Activated CD4-positive, alpha-beta T cell treated with anti-CD3 and anti-CD28 coated beads, Interleukin-2, amount 50 U/mL, for 48 hours (primary cell): Measurements from ENCODE around the gene JOSD1.

Experiments used
- DNase-seq, 2 experiments: peaks; one replicate each; pipeline ENCODE4 v3.0.0-alpha.2; 2020

The JOSD1 gene

DNA sequence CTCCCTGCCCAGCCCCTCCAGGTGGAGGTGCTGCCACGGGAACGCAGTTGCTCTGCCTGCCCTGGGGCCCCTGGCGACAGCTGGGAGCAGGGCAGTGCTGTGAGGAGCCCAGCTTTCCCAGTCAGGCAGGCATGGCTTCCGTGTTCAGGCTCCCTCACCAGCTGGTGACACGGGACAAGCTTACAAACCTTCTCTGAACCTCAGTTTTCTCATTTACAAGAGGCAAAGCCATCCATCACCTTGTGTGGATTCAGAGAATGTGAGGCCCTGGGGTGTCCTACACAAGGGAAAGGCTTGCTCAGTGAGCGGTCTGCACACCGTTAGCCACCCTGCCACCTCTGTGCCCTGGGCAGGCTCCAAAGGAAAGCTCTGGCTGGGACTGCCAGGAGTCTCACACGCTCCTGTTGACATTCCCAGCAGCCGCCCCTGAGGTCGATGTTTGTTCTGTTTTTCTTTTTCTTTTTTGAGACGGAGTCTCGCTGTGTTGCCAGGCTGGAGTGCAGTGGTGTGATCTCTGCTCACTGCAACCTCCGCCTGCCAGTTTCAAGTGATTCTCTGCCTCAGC is 31.6 kb upstream of the JOSD1 start:
- no peak for DNase-seq

DNA sequence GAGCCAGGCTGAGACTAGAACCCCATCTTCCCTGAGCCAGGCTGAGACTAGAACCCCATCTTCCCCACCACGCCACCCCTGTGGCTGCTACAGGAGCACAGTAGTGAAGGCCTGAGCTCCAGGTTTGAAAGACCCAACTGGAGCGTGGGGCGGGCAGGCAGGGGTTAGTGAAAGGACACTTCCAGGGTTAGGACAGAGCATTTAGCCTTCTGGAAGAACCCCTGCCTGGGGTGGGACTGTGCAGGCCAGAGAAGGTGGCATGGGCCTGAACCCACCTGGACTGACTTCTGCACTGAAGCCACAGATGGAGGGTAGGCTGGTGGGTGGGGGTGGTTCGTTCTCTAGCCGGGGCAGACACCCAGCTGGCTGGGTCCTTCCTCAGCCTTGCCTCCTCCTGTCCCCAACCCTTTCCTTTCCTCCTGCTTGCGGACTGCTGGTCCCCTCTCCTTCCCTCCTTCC is 31.0 kb upstream of the JOSD1 start:
- no peak for DNase-seq

DNA sequence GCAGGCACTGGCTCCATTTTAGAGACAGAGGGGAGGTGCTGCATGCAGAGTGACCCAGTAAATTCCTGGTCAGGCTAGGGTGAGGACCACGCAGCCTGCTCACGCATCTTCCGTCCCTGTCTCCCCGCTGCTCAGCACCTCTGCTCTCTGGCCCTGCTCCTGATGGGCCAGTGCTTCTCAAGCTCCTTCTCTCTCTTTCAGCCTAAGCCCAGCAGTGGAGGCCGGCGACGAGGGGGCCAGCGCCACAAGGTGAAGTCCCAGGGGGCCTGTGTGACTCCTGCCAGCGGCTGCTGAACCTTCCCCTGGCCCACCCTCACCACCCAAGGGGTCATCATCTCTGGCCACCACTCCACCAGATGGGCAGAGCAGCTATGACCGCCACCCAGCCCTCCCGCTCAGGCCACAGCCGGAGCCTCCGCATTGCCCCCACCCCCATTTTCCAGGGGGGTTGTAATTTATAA is 29.7 kb upstream of the JOSD1 start:
- no peak for DNase-seq

DNA sequence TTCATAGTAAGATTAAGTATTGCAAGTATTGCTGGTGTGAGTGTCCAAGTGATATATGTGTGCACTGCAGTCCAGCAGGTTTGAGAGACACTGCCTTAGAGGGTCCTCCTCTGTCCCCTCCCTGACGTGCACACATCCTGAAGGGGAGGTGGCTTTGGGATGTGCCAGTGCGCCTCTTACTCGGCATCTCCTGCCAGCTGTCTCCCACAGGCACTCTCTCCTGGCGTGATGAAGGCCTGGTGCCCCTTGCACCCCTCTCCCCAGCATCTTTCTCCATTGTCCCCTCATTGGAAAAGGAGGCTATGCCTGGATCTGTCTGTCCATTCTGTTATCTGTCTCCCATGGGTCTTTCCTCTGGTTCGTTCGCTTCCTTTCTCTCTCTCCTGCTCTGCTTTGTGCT is 29.2 kb upstream of the JOSD1 start:
- DNase-seq: no peak

DNA sequence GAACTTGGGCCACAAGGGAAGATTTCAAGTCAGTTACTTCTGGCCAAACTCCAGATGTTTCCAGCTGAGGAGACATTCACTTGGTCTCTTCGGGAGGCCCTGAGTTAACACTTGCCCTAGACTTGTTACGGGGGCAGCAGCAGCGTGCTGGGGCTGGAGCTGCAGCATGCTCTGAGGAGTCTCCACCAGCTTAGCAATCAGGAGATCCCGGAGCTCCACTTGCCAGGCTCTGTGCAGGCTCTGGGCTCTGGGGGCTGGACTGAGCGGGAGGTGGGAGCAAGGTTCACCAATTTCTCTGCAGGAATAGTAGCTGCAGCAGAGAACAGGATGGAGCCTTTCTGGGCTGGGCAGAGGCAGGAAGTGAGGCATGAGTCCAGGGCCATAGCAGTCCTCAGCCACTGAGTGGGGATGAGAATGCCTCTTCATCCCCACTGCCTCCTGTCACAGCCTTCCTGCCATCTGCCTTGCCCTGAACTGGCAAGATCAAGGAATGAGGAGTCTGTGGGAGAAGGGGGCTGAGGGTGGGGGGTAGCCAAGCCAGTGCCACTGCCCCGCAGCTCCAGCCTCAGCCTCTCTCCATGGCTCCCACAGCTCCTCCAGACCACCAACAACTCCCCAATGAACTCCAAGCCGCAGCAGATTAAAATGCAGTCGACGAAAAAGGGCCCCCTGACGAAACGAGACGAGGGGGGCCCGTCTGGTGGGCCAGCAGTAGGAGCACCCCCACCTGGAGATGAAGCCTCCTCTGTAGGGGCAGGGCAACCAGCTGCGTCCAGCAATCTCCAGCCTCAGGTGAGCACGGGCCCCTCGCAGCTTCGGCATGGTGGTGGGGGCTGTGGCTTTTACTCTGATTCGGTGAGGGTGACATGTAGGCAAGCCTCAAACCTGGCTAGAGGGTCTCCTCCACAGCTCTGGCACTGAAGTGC is 28.4 kb upstream of the JOSD1 start:
- DNase-seq: no peak

DNA sequence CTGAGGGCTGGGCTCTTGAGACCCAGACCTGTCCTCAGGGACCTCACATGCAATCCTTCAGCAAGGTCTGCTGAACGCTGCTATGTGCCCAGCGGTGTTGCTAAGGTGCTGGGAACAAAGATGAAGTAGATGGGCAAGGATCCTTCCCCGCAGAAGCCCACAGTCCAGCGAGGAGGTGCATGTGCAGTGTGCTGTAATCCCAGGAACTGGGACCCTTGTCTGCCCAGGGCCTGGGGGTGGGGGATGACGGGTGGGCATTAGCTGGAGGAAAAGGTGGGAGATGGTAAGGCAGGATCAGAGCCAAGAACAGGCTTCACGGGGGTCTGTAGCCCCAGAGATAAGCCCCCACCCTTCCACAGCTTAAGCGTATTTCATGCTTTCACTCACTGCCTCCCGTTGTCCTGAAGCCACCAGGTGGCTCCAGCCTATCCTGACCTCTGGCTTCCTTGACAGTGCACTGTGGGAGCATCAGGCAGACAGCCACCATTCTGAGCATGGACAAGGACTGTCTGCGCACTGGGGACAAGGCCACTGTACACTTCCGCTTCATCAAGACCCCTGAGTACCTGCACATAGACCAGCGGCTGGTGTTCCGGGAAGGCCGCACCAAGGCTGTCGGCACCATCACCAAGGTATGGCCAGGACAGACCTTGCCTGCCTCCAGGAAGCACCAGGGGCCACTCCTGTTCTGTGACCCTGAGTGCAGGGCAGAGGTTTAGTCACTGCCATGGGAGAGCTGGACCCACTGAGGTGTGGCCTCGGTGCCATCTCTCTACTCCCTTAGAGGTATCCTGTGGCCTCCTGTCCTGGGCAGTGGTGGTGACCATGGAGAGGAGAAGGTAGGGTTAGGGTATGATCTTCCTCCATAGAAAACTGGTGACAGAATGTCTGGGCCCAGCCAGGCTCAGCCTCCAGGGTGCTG is 27.0 kb upstream of the JOSD1 start:
- no peak for DNase-seq

DNA sequence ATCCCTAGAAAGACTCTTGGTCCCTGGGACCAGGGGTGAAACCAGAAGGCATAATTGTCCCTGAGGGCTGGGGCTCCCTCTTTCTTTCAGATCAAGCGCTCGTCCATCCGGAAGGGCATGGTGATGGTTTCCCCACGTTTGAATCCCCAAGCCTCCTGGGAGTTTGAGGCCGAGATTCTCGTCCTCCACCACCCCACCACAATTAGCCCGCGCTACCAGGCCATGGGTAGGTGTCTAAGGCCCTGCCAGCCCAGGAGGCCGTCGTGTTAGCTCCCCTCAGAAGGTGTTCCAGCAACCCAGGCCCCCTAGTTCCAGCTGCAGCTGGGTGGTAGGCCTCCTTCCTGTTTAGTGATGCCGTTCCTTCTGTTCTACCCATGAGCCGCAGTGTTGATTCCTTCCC is 26.4 kb upstream of the JOSD1 start:
- DNase-seq: no peak

DNA sequence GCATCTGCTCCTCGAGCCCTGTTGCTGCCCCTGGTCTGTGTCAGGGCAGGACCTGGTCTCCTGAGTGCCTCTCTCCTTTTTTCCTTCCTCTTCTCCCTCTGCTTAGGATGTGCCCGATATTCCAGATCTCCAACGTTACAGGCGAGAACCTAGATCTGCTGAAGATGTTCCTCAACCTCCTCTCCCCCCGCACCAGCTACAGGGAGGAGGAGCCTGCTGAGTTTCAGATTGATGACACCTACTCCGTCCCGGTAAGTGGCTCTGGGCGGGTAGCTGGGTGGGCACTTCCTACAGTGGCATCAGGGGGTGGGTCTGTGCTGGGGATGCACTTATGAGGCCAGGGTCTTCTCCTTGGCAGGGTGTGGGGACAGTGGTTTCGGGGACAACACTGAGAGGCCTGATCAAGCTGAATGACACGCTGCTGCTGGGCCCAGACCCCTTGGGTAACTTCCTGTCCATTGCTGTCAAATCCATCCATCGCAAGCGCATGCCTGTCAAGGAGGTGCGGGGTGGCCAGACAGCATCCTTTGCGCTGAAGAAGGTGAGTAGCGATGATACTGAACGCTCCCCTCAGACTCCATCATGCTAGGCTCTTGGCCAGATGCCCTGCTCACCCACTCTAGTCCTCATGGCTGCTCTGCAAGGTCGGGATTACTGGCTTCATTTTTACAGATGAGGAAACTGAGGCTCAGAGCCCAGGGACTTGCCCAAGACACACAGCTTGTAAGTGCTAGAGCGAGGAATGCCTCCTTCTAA is 25.3 kb upstream of the JOSD1 start:
- no peak for DNase-seq

DNA sequence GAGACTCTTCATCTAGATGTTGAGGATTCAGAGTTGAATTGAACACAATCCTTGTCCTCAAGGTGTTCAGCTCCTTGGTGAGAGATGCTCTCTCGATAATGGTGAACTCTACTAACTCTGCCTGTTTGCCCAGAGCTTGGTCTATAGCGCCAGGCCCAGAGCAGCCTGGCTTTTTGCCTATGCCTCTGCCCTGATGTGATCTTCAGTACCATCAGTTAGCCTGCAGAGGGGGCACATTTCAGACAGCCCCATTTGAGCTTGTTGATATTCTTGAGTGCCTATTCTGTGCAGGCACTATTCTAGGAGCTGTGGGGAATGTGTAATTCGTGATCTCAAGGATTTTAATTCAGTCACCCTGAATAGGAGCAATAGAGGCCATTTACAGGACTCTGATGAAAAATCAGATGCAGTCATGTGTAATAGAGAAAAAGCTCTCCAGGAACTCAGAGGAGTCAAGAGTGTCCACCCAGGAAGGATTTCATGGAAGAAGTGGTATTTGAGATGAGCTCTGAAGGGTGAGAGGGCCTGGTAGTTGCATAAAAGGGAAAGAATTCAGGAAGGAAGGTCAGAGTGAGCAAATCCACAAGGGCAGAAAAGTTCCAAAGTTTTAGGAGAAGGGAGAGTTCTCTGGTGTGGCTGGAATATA is 24.3 kb upstream of the JOSD1 start:
- DNase-seq: no peak

DNA sequence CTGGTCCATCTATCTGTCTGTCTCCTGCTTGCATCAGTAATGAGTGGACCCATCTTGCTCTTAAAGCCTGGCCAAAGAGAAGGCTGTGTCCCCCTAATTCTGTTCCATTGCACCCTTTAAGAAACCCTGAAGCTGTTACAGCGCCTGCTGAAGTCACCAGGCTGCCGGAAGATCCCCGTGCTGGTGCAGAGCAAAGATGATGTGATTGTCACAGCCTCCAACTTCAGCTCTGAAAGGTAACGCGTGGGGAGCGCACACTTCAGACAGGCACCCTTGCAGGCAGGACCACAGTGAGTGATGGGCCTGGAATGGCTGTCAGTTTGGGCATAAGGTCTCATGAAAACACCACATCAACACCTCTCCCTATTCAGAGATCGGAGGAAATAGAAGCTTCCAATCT is 23.4 kb upstream of the JOSD1 start:
- no peak for DNase-seq

DNA sequence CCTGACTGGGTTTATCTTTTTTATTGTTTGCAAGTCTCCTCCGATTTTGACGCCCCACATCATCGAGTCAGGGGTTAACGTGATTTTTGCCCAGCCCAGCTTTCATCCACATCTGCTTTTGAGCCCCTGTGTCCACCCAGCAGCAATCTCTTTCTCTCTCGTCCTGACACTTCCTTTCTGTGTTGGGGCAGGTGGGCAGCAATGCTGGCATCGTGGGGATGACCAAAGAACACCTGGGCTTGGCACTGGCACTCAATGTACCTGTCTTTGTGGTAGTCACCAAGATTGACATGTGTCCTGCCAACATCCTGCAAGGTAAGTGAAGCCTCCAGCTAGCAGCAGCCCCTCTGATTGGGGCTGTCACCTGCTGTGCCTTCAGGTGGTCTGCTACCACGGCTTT is 20.8 kb upstream of the JOSD1 start:
- no peak for DNase-seq

DNA sequence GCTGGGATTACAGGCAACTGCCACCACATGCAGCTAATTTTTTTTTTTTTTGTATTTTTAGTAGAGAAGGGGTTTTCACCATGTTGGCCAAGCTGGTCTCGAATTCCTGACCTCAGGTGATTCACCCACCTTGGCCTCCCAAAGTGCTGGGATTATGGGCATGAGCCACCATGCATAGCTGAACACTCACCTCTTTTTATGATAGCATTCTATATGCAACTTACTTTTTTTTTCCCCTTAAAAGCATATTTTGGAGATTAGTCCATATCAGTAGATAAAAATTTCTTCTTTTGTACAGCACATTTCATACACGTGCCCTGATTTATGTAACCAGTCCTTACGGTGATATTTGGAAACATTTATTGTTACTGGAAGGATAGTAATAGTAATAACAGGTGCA is 19.6 kb upstream of the JOSD1 start:
- no peak for DNase-seq

DNA sequence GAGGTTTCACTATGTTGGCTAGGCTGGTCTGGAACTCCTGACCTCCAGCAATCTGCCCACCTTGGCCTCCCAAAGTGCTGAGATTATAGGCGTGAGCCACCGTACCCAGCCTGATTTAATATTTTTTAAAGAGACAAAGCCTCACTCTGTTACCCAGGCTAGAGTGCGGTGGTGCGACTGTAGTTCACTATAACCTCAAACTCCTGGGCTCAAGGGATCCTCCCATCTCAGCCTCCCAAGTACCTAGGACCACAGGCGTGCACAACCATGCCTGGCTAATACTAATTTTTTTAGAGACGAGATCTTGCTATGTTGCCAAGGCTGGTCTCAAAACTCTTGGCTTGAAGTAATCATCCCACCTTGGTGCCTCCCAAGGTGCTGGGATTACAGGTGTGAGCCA is 18.5 kb upstream of the JOSD1 start:
- DNase-seq: no peak

DNA sequence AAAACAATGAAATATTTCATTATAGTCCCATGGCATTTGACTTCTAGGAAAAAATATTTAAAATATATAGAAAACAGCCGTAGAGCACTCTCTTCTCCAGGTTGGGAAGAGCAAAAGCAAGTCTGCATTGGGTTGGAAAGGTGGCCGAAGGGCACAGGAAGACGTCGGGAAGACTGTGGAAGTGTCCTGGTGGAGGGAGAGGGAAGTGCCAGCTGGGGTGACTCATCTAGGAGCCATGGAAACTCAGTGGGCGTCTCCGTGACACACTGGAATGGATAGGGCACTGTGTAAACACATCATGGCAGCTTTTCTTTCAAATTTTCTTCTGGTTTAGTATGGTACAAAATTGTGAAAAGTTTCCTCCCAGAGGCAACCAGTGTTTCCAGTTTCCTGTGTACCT is 17.7 kb upstream of the JOSD1 start:
- no peak for DNase-seq

DNA sequence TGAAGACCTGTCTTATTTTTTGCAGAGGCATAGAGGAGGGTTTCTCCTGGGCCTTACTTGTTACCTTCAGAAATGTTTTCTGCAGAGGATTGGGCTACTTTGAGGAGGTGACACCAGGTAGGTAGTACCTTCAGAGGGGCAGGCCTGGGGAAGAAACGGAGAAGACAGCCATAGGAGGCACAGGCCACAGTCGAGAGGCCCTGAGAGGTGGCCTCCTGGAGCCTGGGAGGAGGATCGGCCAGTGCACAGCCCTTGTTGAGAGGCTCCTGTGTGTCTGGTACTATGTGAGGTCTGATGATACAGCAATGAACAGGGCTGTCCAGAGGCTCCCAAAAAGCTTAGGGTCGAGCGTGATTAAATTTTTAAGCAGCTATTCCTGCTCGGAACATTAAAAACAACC is 16.5 kb upstream of the JOSD1 start:
- DNase-seq: no peak

DNA sequence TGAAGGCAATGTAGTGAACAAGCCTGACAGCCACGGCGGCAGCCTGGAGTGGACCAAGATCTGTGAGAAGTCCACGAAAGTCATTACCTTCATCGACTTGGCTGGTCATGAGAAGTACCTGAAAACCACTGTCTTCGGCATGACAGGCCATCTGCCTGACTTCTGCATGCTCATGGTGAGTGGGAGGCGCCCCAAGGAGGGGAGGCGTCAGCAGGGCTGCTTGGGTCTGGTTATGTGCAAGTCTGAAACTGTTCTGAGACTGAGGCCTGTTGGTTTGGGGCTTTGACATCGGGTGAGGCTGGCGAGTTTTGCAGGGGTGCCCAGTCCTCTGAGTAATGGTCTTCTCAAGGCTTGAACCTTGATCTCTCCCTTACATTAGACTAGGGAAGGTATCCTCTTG is 16.1 kb upstream of the JOSD1 start:
- DNase-seq: no peak

DNA sequence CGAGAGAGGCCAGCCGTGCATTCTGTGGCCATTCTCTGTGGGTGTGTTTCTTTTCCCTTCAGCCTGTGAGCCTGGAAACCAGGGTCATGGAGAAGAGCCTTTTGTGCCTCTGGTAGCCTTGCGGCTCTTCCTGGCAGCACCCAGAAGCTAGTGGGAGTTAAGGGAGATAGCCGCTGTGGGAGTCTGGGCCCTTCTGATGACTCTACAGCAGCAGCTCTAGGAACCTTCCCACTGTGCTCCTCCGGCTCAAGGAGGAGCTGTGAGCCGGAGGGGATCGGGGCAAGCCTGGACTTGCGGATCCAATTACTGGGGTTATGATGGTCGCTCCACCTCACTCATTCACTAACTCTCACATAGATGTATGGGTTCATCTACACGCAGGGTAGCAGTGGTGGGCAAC is 15.5 kb upstream of the JOSD1 start:
- no peak for DNase-seq

DNA sequence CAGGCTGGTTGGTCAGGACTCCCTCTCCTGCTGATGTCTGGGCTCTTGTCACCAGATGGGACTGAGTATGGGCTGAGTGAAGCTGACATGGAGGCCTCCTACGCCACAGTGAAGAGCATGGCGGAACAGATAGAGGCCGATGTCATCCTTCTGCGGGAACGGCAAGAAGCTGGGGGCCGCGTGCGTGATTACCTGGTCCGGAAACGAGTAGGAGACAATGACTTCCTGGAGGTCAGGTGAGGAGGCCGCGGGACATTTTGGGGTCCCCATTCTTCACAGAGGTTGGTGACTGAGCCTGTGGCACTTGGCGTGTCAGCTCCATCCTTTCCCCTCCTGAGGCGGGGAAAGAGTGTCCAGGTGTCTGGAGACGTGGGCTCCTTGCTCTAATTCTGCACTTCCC is 15.1 kb upstream of the JOSD1 start:
- DNase-seq: no peak

DNA sequence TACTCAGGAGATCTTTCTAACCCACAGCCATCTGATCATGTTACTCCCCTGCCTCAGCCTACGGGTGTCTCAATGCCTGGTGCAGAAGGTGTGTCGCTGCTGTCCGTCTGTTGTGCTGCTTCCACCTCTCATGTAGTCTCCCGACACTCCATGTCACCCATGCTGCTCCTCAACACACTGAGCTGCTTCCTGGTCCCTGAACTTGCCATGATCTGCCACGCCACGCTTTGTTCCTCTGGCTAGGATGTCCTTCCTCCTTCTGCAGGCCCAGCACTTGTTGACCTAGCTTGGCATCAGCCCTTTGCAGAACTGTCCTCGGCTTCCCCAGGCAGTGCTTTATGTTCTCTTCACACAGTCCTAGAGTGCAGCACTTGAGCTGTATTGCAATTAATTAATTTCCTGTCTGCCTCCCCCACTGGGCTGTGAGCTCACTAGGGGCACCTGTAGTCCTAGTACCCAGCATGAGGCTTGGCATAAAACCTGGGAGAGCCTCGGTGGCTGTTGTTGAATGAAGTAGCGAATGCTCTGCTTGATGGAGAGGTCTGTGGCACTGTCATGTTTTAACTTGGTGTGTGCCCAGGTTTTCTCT is 14.5 kb upstream of the JOSD1 start:
- DNase-seq: no peak

DNA sequence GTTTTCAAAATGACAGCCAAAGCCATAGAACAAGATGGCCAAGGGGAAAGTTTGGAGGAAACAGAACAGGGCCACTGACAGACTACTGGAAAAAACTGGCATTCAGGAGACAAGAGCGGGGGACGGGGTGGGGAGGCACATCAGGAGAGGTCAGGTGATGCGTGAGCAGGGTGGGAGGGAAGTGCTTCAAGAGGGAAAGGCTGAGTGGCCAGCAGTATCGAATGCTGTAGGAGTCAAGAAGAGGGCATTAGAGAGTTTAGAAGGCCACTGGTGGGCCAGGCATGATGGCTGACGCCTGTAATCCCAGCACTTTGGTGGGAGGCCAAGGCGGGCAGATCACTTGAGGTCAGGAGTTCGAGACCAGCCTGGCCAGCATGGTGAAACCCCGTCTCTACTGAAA is 13.2 kb upstream of the JOSD1 start:
- DNase-seq: no peak

DNA sequence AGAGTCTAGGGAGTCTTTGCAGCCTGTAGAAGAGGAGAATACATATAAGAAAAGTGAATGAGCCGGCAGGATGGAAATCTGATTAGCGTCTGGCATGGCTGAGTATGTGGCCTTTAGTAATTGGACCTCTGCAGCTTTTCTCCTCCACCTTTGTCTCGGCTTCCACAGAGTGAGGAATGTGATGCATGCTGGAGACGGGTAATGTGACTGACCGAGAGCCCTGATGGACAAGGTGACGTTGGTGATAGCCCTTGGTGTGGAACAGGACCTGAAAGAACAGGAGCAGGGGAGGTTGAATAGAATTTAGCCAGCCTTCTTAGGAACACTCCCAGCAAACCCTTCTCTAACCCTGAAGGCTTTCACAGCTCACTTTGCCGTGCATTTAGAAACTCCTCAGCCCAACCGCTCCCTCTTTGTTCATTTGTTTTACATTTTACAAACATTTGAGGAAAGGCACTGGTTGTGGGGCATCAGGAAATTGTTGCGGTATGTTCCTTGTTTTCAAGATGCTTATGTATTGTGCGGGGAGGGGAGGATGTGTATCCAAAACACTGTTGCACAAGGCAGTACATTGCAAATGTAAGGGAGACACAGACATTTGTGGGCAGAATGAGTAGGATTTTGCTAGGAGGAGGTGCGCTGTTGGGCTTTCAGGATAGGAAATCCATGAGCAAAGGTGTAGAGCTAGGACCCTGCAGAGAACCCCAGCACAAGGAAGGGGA is 11.9 kb upstream of the JOSD1 start:
- DNase-seq: no peak
